SKM-1 (cell line): Measurements from ENCODE around the gene ZSWIM7.

ENCODE experiments used
- DNase-seq: peaks from one replicate; lab custom pipeline; 2025; ENCODE audit not compliant: unreplicated experiment; lab: John Stamatoyannopoulos, UW

The ZSWIM7 gene

GRCh38 chr17:15999141-15999973 is at the start of gene ZSWIM7, which contains the start of gene TTC19:
ZSWIM7 (minus strand) TSS chr17:15999704; CDS start chr17:15999594, 110 bp downstream.
TTC19 (plus strand) TSS chr17:15999824; CDS start chr17:15999849, 25 bp downstream.
- peak; percentile 72 for DNase-seq

- DNase-seq = no peak
Measured at GRCh38 chr17:16048811-16049449, 49.4 kb upstream of the ZSWIM7 start.

GRCh38 chr17:16046966-16047365 is 47.5 kb upstream of the ZSWIM7 start:
- DNase-seq = no peak

- no peak for DNase-seq
Measured at GRCh38 chr17:16044487-16044886, 45.0 kb upstream of the ZSWIM7 start.

GRCh38 chr17:16040710-16041251 is 41.3 kb upstream of the ZSWIM7 start:
- no peak for DNase-seq

GRCh38 chr17:16037636-16038035 is 38.1 kb upstream of the ZSWIM7 start:
- no peak for DNase-seq

GRCh38 chr17:16036261-16036660 is 36.8 kb upstream of the ZSWIM7 start:
- DNase-seq = no peak

- DNase-seq = no peak
Measured at GRCh38 chr17:16033729-16034349, 34.3 kb upstream of the ZSWIM7 start.

- no peak for DNase-seq
Measured at GRCh38 chr17:16027708-16028584, 28.4 kb upstream of the ZSWIM7 start.

GRCh38 chr17:16026895-16027294 is 27.4 kb upstream of the ZSWIM7 start:
- no peak for DNase-seq

- DNase-seq = no peak
Measured at GRCh38 chr17:16025202-16025601, 25.7 kb upstream of the ZSWIM7 start.

GRCh38 chr17:16023881-16024280 is 24.4 kb upstream of the ZSWIM7 start:
- DNase-seq = no peak

GRCh38 chr17:16019347-16019746 is 19.8 kb upstream of the ZSWIM7 start:
- DNase-seq = no peak

- no peak for DNase-seq
Measured at GRCh38 chr17:16013943-16014407, 14.5 kb upstream of the ZSWIM7 start.

- no peak for DNase-seq
Measured at GRCh38 chr17:16007439-16007838, 7.9 kb upstream of the ZSWIM7 start.

- DNase-seq = no peak
Measured at GRCh38 chr17:16005636-16006035, 6.1 kb upstream of the ZSWIM7 start.

- DNase-seq = no peak
Measured at GRCh38 chr17:16003841-16004240, 4.3 kb upstream of the ZSWIM7 start.

GRCh38 chr17:16002708-16003260 is 3.3 kb upstream of the ZSWIM7 start:
- no peak for DNase-seq

- no peak for DNase-seq
Measured at GRCh38 chr17:16001226-16001897, 1.9 kb upstream of the ZSWIM7 start.
